HG02571 (cell line): ENCODE results near the gene TIGD3.

Experiments
- ATAC-seq: cut with Tn5 transposase; IDR thresholded peaks from one replicate; pipeline ENCODE4 v1.9.1; 2021; ENCODE audit warnings: mild to moderate bottlenecking, moderate library complexity; ENCODE audit not compliant: unreplicated experiment

Gene TIGD3

DNA sequence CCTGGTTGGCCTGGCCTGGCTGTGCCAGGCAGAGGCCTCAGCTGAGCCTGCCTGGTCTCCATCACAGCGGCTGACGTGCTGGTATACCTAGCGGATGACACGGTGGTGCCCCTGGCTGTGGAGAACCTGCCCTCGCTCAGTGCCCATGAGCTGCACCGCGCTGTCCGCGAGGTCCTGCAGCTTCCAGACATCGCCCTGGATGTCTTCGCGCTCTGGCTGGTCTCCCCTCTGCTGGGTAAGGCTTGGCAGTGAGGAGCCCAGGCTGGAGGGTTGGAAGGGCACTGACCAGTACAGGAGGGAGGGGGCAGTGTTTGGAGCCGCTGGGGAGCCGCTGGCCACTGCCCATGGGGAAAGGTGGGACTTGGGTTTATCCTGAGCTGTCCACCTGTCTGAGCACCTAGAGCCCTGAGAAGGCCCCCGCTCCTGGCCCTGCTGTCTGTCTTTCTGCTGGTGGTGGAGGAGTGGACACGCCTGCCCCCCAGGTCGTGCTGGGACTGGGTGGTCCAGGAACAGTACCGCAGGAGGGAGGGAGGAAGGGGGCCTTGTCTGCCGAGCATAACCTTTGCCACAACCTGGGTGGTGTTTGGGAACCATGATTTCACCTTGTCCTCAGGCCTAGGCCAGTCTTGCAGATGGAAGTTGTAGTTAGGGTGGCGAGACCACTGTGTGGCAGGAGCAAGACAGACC lies 34.9 kb downstream of the TIGD3 start:
- ATAC-seq, result no peak

GRCh38 chr11:65390099-65390941 lies 35.8 kb downstream of the TIGD3 start:
- no peak for ATAC-seq

GRCh38 chr11:65390996-65391395 lies 36.4 kb downstream of the TIGD3 start:
- ATAC-seq, result no peak

- ATAC-seq, result no peak
These were observed 37.8 kb downstream of the TIGD3 start for GRCh38 chr11:65392186-65392829.

DNA sequence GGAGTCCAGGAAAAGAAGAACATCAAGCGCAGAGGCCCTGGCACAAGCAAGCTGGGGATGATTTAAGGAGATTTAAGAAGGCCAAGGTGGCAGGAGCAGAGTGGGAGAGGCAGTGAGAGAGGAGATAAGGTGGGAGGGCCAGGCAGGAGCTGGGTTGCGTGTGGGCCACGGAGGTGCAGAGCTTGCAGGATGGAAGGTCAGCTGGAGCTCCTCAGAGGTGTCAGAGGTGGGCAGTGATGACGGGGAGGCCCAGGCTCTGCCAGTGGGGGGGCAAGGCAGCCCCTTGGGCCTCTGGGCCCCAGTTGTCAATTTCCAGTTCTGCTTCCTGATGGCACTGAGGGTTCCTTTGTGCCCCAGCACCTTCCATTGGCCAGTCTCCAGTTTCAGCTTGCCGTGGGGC lies 38.3 kb downstream of the TIGD3 start:
- ATAC-seq, result no peak

DNA sequence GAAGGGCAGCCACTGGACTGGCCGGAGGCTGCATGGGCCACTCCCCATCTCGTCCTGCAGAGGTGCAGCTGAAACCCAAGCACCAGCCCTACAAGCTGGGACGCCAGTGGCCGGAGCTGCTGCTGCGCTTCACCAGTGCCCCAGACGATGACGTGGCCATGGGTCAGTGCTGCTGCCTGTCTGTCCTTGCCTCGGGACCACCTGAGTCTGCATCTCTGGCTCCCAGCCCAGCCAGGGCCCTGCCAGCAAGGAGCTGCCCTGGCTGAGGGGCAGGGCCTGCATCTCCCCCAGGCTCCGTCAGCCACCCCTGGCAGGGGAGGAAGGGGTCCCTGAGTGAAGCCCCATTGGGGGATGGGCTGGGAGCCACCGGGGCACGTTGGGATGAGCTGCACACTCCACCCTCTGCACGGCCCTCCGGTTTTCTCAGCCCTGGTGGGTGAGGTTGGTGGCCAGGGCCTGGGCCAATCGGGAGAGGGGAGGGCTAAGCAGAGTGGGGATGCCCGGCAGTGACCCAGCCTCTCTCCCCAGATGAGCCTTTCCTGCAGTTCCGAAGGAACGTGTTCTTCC lies 39.0 kb downstream of the TIGD3 start:
- no peak for ATAC-seq

DNA sequence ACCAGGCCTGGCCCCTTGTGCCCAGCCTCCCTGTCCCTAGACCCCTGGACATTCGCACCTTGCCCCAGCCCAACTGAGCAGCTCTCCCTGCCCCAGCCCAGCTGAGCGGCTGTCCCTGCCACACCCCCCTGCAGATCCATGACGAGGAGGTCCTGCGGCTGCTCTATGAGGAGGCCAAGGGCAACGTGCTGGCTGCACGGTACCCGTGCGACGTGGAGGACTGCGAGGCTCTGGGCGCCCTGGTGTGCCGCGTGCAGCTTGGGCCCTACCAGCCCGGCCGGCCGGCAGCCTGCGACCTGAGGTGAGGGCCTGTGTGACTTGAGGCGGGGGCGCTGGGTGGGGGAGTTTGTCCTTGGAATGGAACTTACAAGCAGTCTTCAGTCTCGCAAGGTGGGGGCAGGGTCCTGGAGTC lies 39.6 kb downstream of the TIGD3 start:
- ATAC-seq, result no peak

DNA sequence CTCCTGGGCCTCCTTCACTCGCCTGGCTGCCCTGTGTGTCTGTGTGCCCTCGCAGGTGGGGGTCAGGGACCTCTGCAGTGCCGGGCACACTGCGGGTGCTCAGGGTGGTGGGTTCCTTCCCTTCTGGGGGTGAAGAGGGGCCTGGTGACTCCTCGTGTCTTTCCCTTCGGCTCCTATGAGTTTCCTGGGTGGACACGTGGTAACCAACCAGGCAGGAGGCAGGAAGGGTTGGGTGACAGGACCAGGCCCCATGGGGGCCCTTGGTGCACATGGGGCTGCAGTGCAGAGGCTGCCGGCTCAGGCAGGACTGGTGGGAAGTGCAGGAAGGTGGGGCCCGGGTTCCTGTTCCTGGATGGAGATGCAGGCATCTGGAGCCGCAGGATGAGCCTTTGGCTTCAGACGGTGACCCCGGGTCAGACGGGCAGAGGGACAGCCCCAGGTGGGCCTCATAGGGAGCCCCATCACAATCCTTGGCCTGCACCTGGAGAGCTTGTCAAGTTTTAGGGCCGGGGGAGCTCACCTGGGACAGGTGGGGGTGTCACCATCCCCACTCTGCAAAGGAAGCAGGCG lies 41.5 kb downstream of the TIGD3 start:
- no peak for ATAC-seq

- ATAC-seq, result no peak
These were observed 42.5 kb downstream of the TIGD3 start for GRCh38 chr11:65396769-65397745.

GRCh38 chr11:65398362-65398910 lies 43.9 kb downstream of the TIGD3 start:
- no peak for ATAC-seq

GRCh38 chr11:65399249-65399648 lies 44.7 kb downstream of the TIGD3 start:
- ATAC-seq, result no peak

DNA sequence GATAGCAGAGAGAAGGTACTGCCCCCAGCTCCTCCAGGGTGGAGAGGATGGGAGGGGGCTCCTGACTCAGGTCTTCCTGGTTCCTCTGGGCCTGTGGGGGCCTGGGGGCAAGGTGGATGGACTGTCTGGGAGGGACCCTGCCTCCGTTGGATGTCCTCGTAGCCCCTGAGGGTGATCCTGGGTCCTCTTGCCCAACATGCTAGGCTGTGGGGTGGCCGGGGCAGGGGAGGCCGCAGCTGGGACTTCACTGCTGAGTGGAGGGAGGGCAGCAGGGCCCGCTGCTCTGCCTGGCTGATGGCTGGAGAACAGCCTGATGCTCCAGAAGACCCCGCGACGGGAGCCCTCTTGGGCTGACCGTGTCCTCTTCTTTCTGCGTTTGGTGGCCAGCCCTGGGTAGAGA lies 45.3 kb downstream of the TIGD3 start:
- ATAC-seq, result no peak

GRCh38 chr11:65400307-65401072 lies 45.9 kb downstream of the TIGD3 start:
- ATAC-seq, result no peak

GRCh38 chr11:65401073-65401802 lies 46.7 kb downstream of the TIGD3 start:
- no peak for ATAC-seq

DNA sequence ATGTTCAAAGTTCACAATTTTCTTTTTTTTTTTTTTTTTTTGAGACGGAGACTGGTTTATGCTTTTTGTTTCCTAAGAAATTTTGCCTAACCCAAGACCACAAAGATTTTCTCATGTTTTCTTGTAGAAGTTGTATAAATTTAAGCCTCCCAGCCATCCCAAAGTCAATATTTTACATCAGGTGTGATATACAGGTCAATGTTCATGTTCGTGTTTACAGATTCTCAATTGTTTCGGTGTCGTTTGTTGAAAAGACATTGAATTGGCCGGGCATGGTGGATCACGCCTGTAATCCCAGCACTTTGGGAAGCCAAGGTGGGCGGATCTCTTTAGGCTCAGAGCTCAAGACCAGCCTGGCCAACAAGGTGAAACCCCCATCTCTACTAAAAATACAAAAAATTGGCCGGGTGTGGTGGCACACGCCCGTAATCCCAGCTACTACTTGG lies 47.3 kb downstream of the TIGD3 start:
- no peak for ATAC-seq

- ATAC-seq, result no peak
These were observed 48.2 kb downstream of the TIGD3 start for GRCh38 chr11:65402790-65403189.

GRCh38 chr11:65403607-65404121 lies 49.1 kb downstream of the TIGD3 start:
- no peak for ATAC-seq

GRCh38 chr11:65404210-65404609 lies 49.7 kb downstream of the TIGD3 start:
- ATAC-seq, result no peak
